H1 (cell line): ENCODE results near the gene ZSWIM7. TPM values are rescaled to one million over a fixed set of nuclear protein-coding genes. Genes with fewer than 3 reads are reported as not detected.

Source experiments
- CTCF ChIA-PET: fragments of 300-600 bp; sonication (Branson Sonifier 250); formaldehyde crosslinking; loops from one replicate; lab custom pipeline; 2021; ENCODE audit not compliant: partially characterized antibody; lab: Charles Lee
- POLR2A ChIA-PET: fragments of 300-600 bp; sonication (Branson Sonifier 250); formaldehyde crosslinking; loops from one replicate; lab custom pipeline; 2021; ENCODE audit warnings: inconsistent platforms; ENCODE audit not compliant: partially characterized antibody; lab: Charles Lee
- DNase-seq, 2 experiments: peaks; one replicate each; pipeline versions ENCODE4 v3.0.0 to v3.0.0-alpha.2; 2010 to 2022; ENCODE audit warnings: low spot score in 2 of 2, low read depth in 1 of 2, mixed read lengths in 1 of 2
- FAIRE-seq: peaks from 2 replicates; lab custom pipeline; 2011; peaks lifted over from hg19 to GRCh38; lab: Jason Lieb, UNC
- H2AFZ ChIP-seq: 2 replicates; pipeline ENCODE4 v1.8.1; 2012; ENCODE audit warnings: low read length, inconsistent platforms
- H2AK5ac ChIP-seq: 2 replicates; pipeline ENCODE4 v1.6.1; 2013; ENCODE audit warnings: low read depth, low read length
- H2BK120ac ChIP-seq: replicated peaks from 2 replicates; pipeline ENCODE3; 2013; ENCODE audit warnings: low read depth, low read length, inconsistent platforms
- H2BK12ac ChIP-seq: 2 replicates; pipeline ENCODE4 v1.6.1; 2013; ENCODE audit warnings: low read depth, low read length
- H2BK15ac ChIP-seq: 2 replicates; pipeline ENCODE4 v1.6.1; 2013; ENCODE audit warnings: low read length
- H2BK20ac ChIP-seq: 2 replicates; pipeline ENCODE4 v1.6.1; 2013; ENCODE audit warnings: low read length
- H2BK5ac ChIP-seq: 2 replicates; pipeline ENCODE4 v1.6.1; 2013; ENCODE audit warnings: low read depth, low read length
- H3K14ac ChIP-seq: 2 replicates; pipeline ENCODE4 v1.6.1; 2013; ENCODE audit warnings: inconsistent platforms; ENCODE audit not compliant: insufficient read length
- H3K18ac ChIP-seq: 2 replicates; pipeline ENCODE4 v1.6.1; 2013; ENCODE audit warnings: low read length; ENCODE audit errors: extremely low read depth
- H3K23ac ChIP-seq: 2 replicates; pipeline ENCODE4 v1.6.1; 2013; ENCODE audit warnings: inconsistent platforms; ENCODE audit not compliant: insufficient read length
- H3K23me2 ChIP-seq: 2 replicates; pipeline ENCODE4 v1.6.1; 2013; ENCODE audit warnings: low read depth, low read length
- H3K27ac ChIP-seq: 2 replicates; pipeline ENCODE4 v1.6.1; 2011; ENCODE audit warnings: low read depth, low read length, inconsistent platforms
- H3K27me3 ChIP-seq, 4 experiments: replicated peaks in 1 of 4; 1 replicate in 1 of 4; 2 replicates in 3 of 4; pipeline versions ENCODE4 v1.6.1 to v1.8.1; 2011 to 2013; ENCODE audit warnings: low read length in 3 of 4, mild to moderate bottlenecking in 3 of 4, inconsistent platforms in 2 of 4, mixed read lengths in 2 of 4, moderate library complexity in 1 of 4; ENCODE audit not compliant: control insufficient read depth in 3 of 4, insufficient read depth in 3 of 4; ENCODE audit errors: extremely low read depth in 1 of 4
- H3K36me3 ChIP-seq, 4 experiments: 2 replicates each; pipeline versions ENCODE4 v1.6.1 to v1.8.1; 2011 to 2013; ENCODE audit warnings: mild to moderate bottlenecking in 4 of 4, low read length in 3 of 4, moderate library complexity in 2 of 4, control low read depth in 1 of 4, inconsistent platforms in 1 of 4; ENCODE audit not compliant: insufficient read depth in 4 of 4, control insufficient read depth in 2 of 4
- H3K4ac ChIP-seq: replicated peaks from 2 replicates; pipeline ENCODE3; 2013; ENCODE audit warnings: low read length, low read depth, mixed read lengths, inconsistent platforms; ENCODE audit not compliant: insufficient read length
- H3K4me1 ChIP-seq, 4 experiments: replicated peaks in 1 of 4; 1 replicate in 1 of 4; 2 replicates in 3 of 4; pipeline versions ENCODE4 v1.6.1 to v1.8.1; 2011 to 2013; ENCODE audit warnings: low read length in 3 of 4, inconsistent platforms in 2 of 4, mixed read lengths in 1 of 4; ENCODE audit not compliant: insufficient read depth in 4 of 4, control insufficient read depth in 3 of 4
- H3K4me2 ChIP-seq, 2 experiments: 2 replicates each; pipeline versions ENCODE4 v1.6.1 to v1.8.1; 2011 to 2013; ENCODE audit warnings: low read depth in 2 of 2, low read length in 2 of 2, control low read depth in 1 of 2, inconsistent platforms in 1 of 2, mild to moderate bottlenecking in 1 of 2; ENCODE audit not compliant: insufficient read depth in 1 of 2
- H3K4me3 ChIP-seq, 4 experiments: fragments of 200-600, 300-600 bp in 1 of 4; sonication (generic), shearing (Covaris generic), sonication (Bioruptor Twin) in 1 of 4; 2 replicates each; pipeline versions ENCODE4 v1.5.1 to v1.8.1; 2011 to 2016; ENCODE audit warnings: low read length in 4 of 4, low read depth in 3 of 4, control low read depth in 2 of 4, inconsistent platforms in 2 of 4, mild to moderate bottlenecking in 2 of 4, mixed read lengths in 1 of 4, moderate library complexity in 1 of 4; ENCODE audit not compliant: insufficient read depth in 2 of 4; ENCODE audit errors: extremely low read depth in 1 of 4
- H3K56ac ChIP-seq: replicated peaks from 2 replicates; pipeline ENCODE3; 2013; ENCODE audit warnings: low read depth, mild to moderate bottlenecking, mixed read lengths, low read length, inconsistent platforms; ENCODE audit not compliant: insufficient read length
- H3K79me1 ChIP-seq: 2 replicates; pipeline ENCODE4 v1.6.1; 2013; ENCODE audit warnings: low read depth, low read length, control low read depth
- H3K79me2 ChIP-seq, 2 experiments: 2 replicates each; pipeline versions ENCODE4 v1.6.1 to v1.8.1; 2012 to 2013; ENCODE audit warnings: low read length in 2 of 2, mild to moderate bottlenecking in 2 of 2, inconsistent platforms in 1 of 2; ENCODE audit not compliant: insufficient read depth in 2 of 2, control insufficient read depth in 1 of 2
- H3K9ac ChIP-seq, 4 experiments: replicated peaks in 1 of 4; 1 replicate in 1 of 4; 2 replicates in 3 of 4; pipeline versions ENCODE4 v1.6.1 to v1.8.1; 2011 to 2013; ENCODE audit warnings: low read depth in 3 of 4, low read length in 3 of 4, control low read depth in 2 of 4, mild to moderate bottlenecking in 2 of 4, moderate library complexity in 2 of 4, inconsistent platforms in 1 of 4; ENCODE audit errors: extremely low read depth in 1 of 4
- H3K9me3 ChIP-seq, 2 experiments: 2 replicates each; pipeline versions ENCODE4 v1.6.1 to v1.8.1; 2012 to 2013; ENCODE audit warnings: mild to moderate bottlenecking in 2 of 2, moderate library complexity in 2 of 2, control low read depth in 1 of 2, inconsistent platforms in 1 of 2, low read depth in 1 of 2, low read length in 1 of 2, mixed read lengths in 1 of 2; ENCODE audit not compliant: insufficient read depth in 2 of 2
- H4K20me1 ChIP-seq, 2 experiments: replicated peaks in 1 of 2; 2 replicates each; pipeline versions ENCODE3 to v1.8.1; 2011 to 2013; ENCODE audit warnings: inconsistent platforms in 2 of 2, low read length in 2 of 2, mild to moderate bottlenecking in 1 of 2; ENCODE audit not compliant: insufficient read depth in 2 of 2, control insufficient read depth in 1 of 2
- H4K5ac ChIP-seq: 2 replicates; pipeline ENCODE4 v1.6.1; 2013; ENCODE audit warnings: low read length, low read depth, mixed read lengths, inconsistent platforms; ENCODE audit not compliant: insufficient read length
- H4K8ac ChIP-seq: 2 replicates; pipeline ENCODE4 v1.8.0; 2013; ENCODE audit warnings: mild to moderate bottlenecking, moderate library complexity, low read length, inconsistent platforms; ENCODE audit not compliant: insufficient read depth; ENCODE audit errors: extremely low read depth
- H4K91ac ChIP-seq: replicated peaks from 2 replicates; pipeline ENCODE3; 2013; ENCODE audit warnings: low read length, mixed read lengths, inconsistent platforms; ENCODE audit not compliant: insufficient read length
- CEBPB ChIP-seq: IDR thresholded peaks from 2 replicates; pipeline ENCODE4 v1.6.1; 2012; ENCODE audit warnings: low read depth, low read length
- CHD2 ChIP-seq: IDR thresholded peaks from 2 replicates; pipeline ENCODE4 v1.6.1; 2012; ENCODE audit warnings: low read length, improper control_type of control experiment
- POLR2A ChIP-seq, 2 experiments: IDR thresholded peaks; 1 replicate in 1 of 2; 2 replicates in 1 of 2; pipeline ENCODE4 v1.6.1; 2011; ENCODE audit warnings: low read depth in 2 of 2, low read length in 2 of 2, mild to moderate bottlenecking in 2 of 2; ENCODE audit errors: control extremely low read depth in 1 of 2
- RBBP5 ChIP-seq: IDR thresholded peaks from 2 replicates; pipeline ENCODE4 v1.7.1; 2012; ENCODE audit warnings: low read depth, mild to moderate bottlenecking, inconsistent platforms, low read length, moderate library complexity, borderline replicate concordance
- SIN3A ChIP-seq, 2 experiments: IDR thresholded peaks in 1 of 2; conservative IDR thresholded peaks in 1 of 2; 2 replicates each; pipeline ENCODE4 v1.6.1; 2011 to 2012; ENCODE audit warnings: low read length in 2 of 2, improper control_type of control experiment in 1 of 2, low read depth in 1 of 2, mild to moderate bottlenecking in 1 of 2
- SRF ChIP-seq: IDR thresholded peaks from 2 replicates; pipeline ENCODE4 v1.6.1; 2011; ENCODE audit warnings: mild to moderate bottlenecking, low read depth, low read length, moderate library complexity
- SUZ12 ChIP-seq: fragments of 200-600 bp; sonication (generic); IDR thresholded peaks from 2 replicates; pipeline ENCODE4 v1.6.1; 2012; ENCODE audit warnings: mild to moderate bottlenecking, inconsistent platforms, low read length, moderate library complexity, mixed read lengths
- polyA plus RNA-seq, 7 experiments: library from polyadenylated mRNA; depleted of rRNA in 3 of 7; stranded (reverse) in 5 of 7; unstranded in 2 of 7; fragments of >200 nt in 5 of 7; fragments of 200-250 nt in 2 of 7; gene quantifications; 1 replicate in 5 of 7; 2 replicates in 1 of 7; 4 replicates in 1 of 7; pipeline versions ENCODE4 v1.2.1 to v1.2.3, GENCODE V29; 2011 to 2013; ENCODE audit warnings: missing spikeins in 2 of 7, mixed read lengths in 2 of 7
- total RNA-seq: library from RNA; stranded (reverse); fragmentation: NEBNext Ultra II Directional; extraction: Animal tissue kit (Norgen Biotek cat#: 25700); gene quantifications from 2 replicates; pipeline ENCODE4 v1.2.1, GENCODE V29; 2021
- TF ChIP-seq, protein P1 (sequence below): IDR thresholded peaks from 2 replicates; pipeline ENCODE4 v1.6.1; 2011; ENCODE audit warnings: low read depth, mild to moderate bottlenecking, low read length; ENCODE audit not compliant: insufficient read depth

The ZSWIM7 gene
- total and polyA plus RNA-seq, 2 of the 8 experiments (the other 6 are each of a cell fraction or from before 2014, with no cell fraction given): 39.3 to 57.7 TPM

- Histone ChIP-seq H3K27ac (no peak overlapping the region), H3K79me2 (no peaks in the 10 kb centered on the region), H3K79me1 (no peaks in the 10 kb centered on the region), H4K8ac (no peak overlapping the region), H2AK5ac (no peak overlapping the region), H3K27me3 (no peaks in the 10 kb centered on the region; a peak in 1 of 7 replicates), H2BK20ac (no peak overlapping the region), H3K14ac (no peak overlapping the region), H3K23me2 (no peaks in the 10 kb centered on the region; the same call in 1 of the 2 replicates), H3K4me1 (no peaks in the 10 kb centered on the region), H2AFZ (no peak overlapping the region), H3K4me2 (no peak overlapping the region), H4K5ac (no peak overlapping the region), H3K4ac (no peak overlapping the region), H2BK5ac (no peak overlapping the region), H3K36me3 (no peaks in the 10 kb centered on the region), H3K56ac (no peak overlapping the region), H3K9ac (no peak overlapping the region), H2BK15ac (no peak overlapping the region), H2BK120ac (no peak overlapping the region), H3K9me3 (no peaks in the 10 kb centered on the region), H4K20me1 (no peaks in the 10 kb centered on the region), H2BK12ac (no peak overlapping the region), H3K23ac (no peak overlapping the region), H3K4me3 (no peak overlapping the region), H4K91ac (no peak overlapping the region), H3K18ac (no peak overlapping the region)
- FAIRE-seq (no peak), DNase-seq (no peak)
- ChIA-PET POLR2A (interaction anchor here (1.0 kb wide), 1 partner anchor 68 kb away, joined by 3 read pairs; the partner anchor contains the start of genes TTC19 and ZSWIM7), CTCF (interaction anchor here (1.1 to 2.2 kb wide), 2 partner anchors 13 to 104 kb away, joined by 4 to 9 read pairs; partner anchors contain the start of gene ADORA2B)
- TF ChIP-seq SUZ12 (no peak), POLR2A (IDR thresholded peaks at IDR 0.05; ENCODE audit: control extremely low read depth in 1 of 2, low read depth in 2 of 2, low read length in 2 of 2) (no peak), CHD2 (no peak), SRF (no peak), SIN3A (conservative IDR thresholded peaks at IDR 0.05 in 1 of 2, IDR thresholded peaks at IDR 0.05 in 1 of 2; ENCODE audit: low read depth in 1 of 2, low read length in 2 of 2) (no peak), RBBP5 (no peak), CEBPB (no peak)
- TF ChIP-seq, protein P1, sequence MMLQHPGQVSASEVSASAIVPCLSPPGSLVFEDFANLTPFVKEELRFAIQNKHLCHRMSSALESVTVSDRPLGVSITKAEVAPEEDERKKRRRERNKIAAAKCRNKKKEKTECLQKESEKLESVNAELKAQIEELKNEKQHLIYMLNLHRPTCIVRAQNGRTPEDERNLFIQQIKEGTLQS: no peak
Observed at GRCh38 chr17:15931394-15931793, 68.1 kb downstream of the ZSWIM7 start.
